KMS-11 (cell line): ENCODE data around the gene TADA1.

ENCODE experiments used
- H2AFZ ChIP-seq: fragments of 200-600 bp; sonication (generic); 2 replicates; pipeline ENCODE4 v1.6.1; 2016; ENCODE audit warnings: antibody characterized with exemption, mixed run types, low read depth
- H3K27ac ChIP-seq: fragments of 200-600 bp; sonication (generic); 2 replicates; pipeline ENCODE4 v1.6.1; 2016; ENCODE audit warnings: mild to moderate bottlenecking, mixed run types
- H3K27me3 ChIP-seq: fragments of 200-600 bp; sonication (generic); 2 replicates; pipeline ENCODE4 v1.6.1; 2017; ENCODE audit warnings: mild to moderate bottlenecking, low read depth, mixed run types, moderate library complexity; ENCODE audit not compliant: insufficient read depth
- H3K36me3 ChIP-seq: fragments of 200-600 bp; sonication (generic); 2 replicates; pipeline ENCODE4 v1.6.1; 2017; ENCODE audit warnings: mild to moderate bottlenecking, mixed run types; ENCODE audit not compliant: insufficient read depth
- H3K4me1 ChIP-seq: fragments of 200-600 bp; sonication (generic); 2 replicates; pipeline ENCODE4 v1.6.1; 2016; ENCODE audit warnings: mild to moderate bottlenecking, low read depth, mixed run types; ENCODE audit not compliant: poor library complexity, severe bottlenecking
- H3K4me2 ChIP-seq: fragments of 200-600 bp; sonication (generic); 2 replicates; pipeline ENCODE4 v1.7.0; 2016; ENCODE audit warnings: mild to moderate bottlenecking, mixed run types
- H3K4me3 ChIP-seq: fragments of 200-600 bp; sonication (generic); IDR thresholded peaks from 2 replicates; pipeline ENCODE4 v1.6.1; 2017; ENCODE audit warnings: low read depth, low read length, mixed read lengths; ENCODE audit not compliant: insufficient read depth
- H3K79me2 ChIP-seq: fragments of 200-600 bp; sonication (generic); 2 replicates; pipeline ENCODE4 v1.6.1; 2016; ENCODE audit warnings: low read depth, mixed run types; ENCODE audit not compliant: insufficient read depth
- H3K9ac ChIP-seq: fragments of 200-600 bp; sonication (generic); 2 replicates; pipeline ENCODE4 v1.6.1; 2016; ENCODE audit warnings: mild to moderate bottlenecking, mixed run types
- H4K20me1 ChIP-seq: fragments of 200-600 bp; sonication (generic); 2 replicates; pipeline ENCODE4 v1.6.1; 2016; ENCODE audit warnings: mild to moderate bottlenecking, mixed run types; ENCODE audit not compliant: insufficient read depth
- CTCF ChIP-seq: fragments of 200-600 bp; sonication (generic); conservative IDR thresholded peaks from 2 replicates; pipeline ENCODE4 v1.6.1; 2017; ENCODE audit warnings: low read depth, mild to moderate bottlenecking, antibody characterized with exemption, low read length, moderate library complexity, mixed read lengths

Gene TADA1

GRCh38 chr1:166907051-166907450, 31.0 kb upstream of the TADA1 start:
- H3K4me1 ChIP-seq = peaks cover 33% of the 10 kb centered on the region
- TF ChIP-seq CTCF = no peak
- peak overlapping the region; percentile 52; the same call in 1 of the 2 replicates for H3K4me2 ChIP-seq
- H3K36me3 ChIP-seq = no peaks in the 10 kb centered on the region
- no peak overlapping the region for H2AFZ ChIP-seq
- no peaks in the 10 kb centered on the region for H3K79me2 ChIP-seq
- no peak overlapping the region for H3K9ac ChIP-seq
- no peaks in the 10 kb centered on the region for H3K27me3 ChIP-seq
- H4K20me1 ChIP-seq = no peaks in the 10 kb centered on the region
- H3K27ac ChIP-seq = no peak overlapping the region
- no peak overlapping the region for H3K4me3 ChIP-seq

GRCh38 chr1:166906647-166907046, 30.6 kb upstream of the TADA1 start:
- H3K4me1 ChIP-seq = peaks cover 33% of the 10 kb centered on the region
- H3K36me3 ChIP-seq = no peaks in the 10 kb centered on the region
- H3K27me3 ChIP-seq = no peaks in the 10 kb centered on the region
- peak overlapping the region; percentile 5; the same call in 1 of the 2 replicates for H3K27ac ChIP-seq
- H3K79me2 ChIP-seq = no peaks in the 10 kb centered on the region
- no peak overlapping the region for H3K9ac ChIP-seq
- H4K20me1 ChIP-seq = no peaks in the 10 kb centered on the region
- H3K4me3 ChIP-seq = peak overlapping the region; percentile 42
- TF ChIP-seq CTCF = no peak
- peak overlapping the region; percentile 3; the same call in 1 of the 2 replicates for H2AFZ ChIP-seq
- H3K4me2 ChIP-seq = peak overlapping the region; percentile 52

- peaks cover 32% of the 10 kb centered on the region for H3K4me1 ChIP-seq
- H3K27ac ChIP-seq = peak overlapping the region; percentile 5; the same call in 1 of the 2 replicates
- TF ChIP-seq CTCF = no peak
- no peaks in the 10 kb centered on the region for H4K20me1 ChIP-seq
- H3K27me3 ChIP-seq = no peaks in the 10 kb centered on the region
- H3K36me3 ChIP-seq = no peaks in the 10 kb centered on the region
- H3K4me3 ChIP-seq = peak overlapping the region; percentile 42
- no peaks in the 10 kb centered on the region for H3K79me2 ChIP-seq
- H2AFZ ChIP-seq = peak overlapping the region; percentile 3; the same call in 1 of the 2 replicates
- peak overlapping the region; percentile 52 for H3K4me2 ChIP-seq
- peak overlapping the region; percentile 6; the same call in 1 of the 2 replicates for H3K9ac ChIP-seq
These were observed 29.8 kb upstream of the TADA1 start for GRCh38 chr1:166905900-166906299.

- no peak for TF ChIP-seq CTCF
- H2AFZ ChIP-seq = no peak overlapping the region
- no peaks in the 10 kb centered on the region for H3K79me2 ChIP-seq
- H3K36me3 ChIP-seq = no peaks in the 10 kb centered on the region
- peaks cover 24% of the 10 kb centered on the region for H3K4me1 ChIP-seq
- no peaks in the 10 kb centered on the region for H3K27me3 ChIP-seq
- no peak overlapping the region for H3K27ac ChIP-seq
- H3K9ac ChIP-seq = no peak overlapping the region
- H4K20me1 ChIP-seq = no peaks in the 10 kb centered on the region
- peak overlapping the region; percentile 52; the same call in 1 of the 2 replicates for H3K4me2 ChIP-seq
- no peak overlapping the region for H3K4me3 ChIP-seq
These were observed 29.1 kb upstream of the TADA1 start for GRCh38 chr1:166905136-166905535.
